Tibial artery (tissue), 4 donors: ENCODE data around the gene CAMK2G.
"Not testable (repeated sequence)": the region's sequence is repeated elsewhere in the genome, so short reads cannot be mapped to it uniquely, and the experiment has no call there.

Source experiments
- DNase-seq, 2 donors: peaks; one replicate each; pipeline ENCODE4 v3.0.0-alpha.2; 2019
- H3K27ac ChIP-seq, 2 donors: fragments of 200-600 bp; sonication (generic) in 1 of 2; 1 replicate in 1 of 2; 2 replicates in 1 of 2; pipeline ENCODE4 v1.5.1; 2018 to 2019; ENCODE audit warnings: mild to moderate bottlenecking in 1 of 2
- H3K27me3 ChIP-seq, 2 donors: fragments of 200-600 bp; sonication (generic) in 1 of 2; one replicate each; pipeline versions ENCODE4 v1.5.1 to v1.6.0; 2016 to 2019
- H3K36me3 ChIP-seq, 3 donors: fragments of 200-600 bp; sonication (generic) in 2 of 3; one replicate each; pipeline ENCODE4 v1.5.1; 2016 to 2019; ENCODE audit warnings: mild to moderate bottlenecking in 2 of 3
- H3K4me1 ChIP-seq, 4 donors: fragments of 200-600 bp; sonication (generic) in 2 of 4; 1 replicate in 3 of 4; 2 replicates in 1 of 4; pipeline ENCODE4 v1.5.1; 2016 to 2019
- H3K4me3 ChIP-seq, 2 donors: fragments of 200-600 bp; sonication (generic) in 1 of 2; 1 replicate in 1 of 2; 2 replicates in 1 of 2; pipeline ENCODE4 v1.5.1; 2018 to 2019; ENCODE audit warnings: mild to moderate bottlenecking in 2 of 2
- H3K9me3 ChIP-seq, 3 donors: fragments of 200-600 bp; sonication (generic) in 1 of 3; one replicate each; pipeline ENCODE4 v1.5.1; 2016 to 2019
- CTCF ChIP-seq, 2 experiments: fragments of 200-600 bp in 1 of 2; fragments of 450-650 bp in 1 of 2; IDR thresholded peaks; one replicate each; pipeline ENCODE4 v1.5.1; 2017 to 2019; ENCODE audit warnings: antibody characterized with exemption in 2 of 2, mild to moderate bottlenecking in 1 of 2, moderate library complexity in 1 of 2
- intact Hi-C: fragments of 100-400 bp; cut with DNase I; formaldehyde crosslinking; loops from one replicate; pipeline ENCODE4 v1.15.0; 2023; ENCODE audit warnings: low total_unique reads

Gene CAMK2G

GRCh38 chr10:73899423-73899822 is 25.1 kb upstream of the CAMK2G start:
- H3K27me3 ChIP-seq: no peaks in the 10 kb centered on the region
- peaks cover 0 to 16% (median 8%) of the 10 kb centered on the region in 4 donors for H3K4me1 ChIP-seq
- no peak overlapping the region for H3K4me3 ChIP-seq
- no peaks in the 10 kb centered on the region for H3K9me3 ChIP-seq
- DNase-seq: no peak
- intact Hi-C loops: no loop called here
- no peaks in the 10 kb centered on the region for H3K36me3 ChIP-seq
- peak overlapping the region; percentile 18 to 41 for H3K27ac ChIP-seq
- no peak for TF ChIP-seq CTCF (IDR thresholded peaks at IDR 0.05)

GRCh38 chr10:73898730-73899410 is 24.5 kb upstream of the CAMK2G start:
- H3K9me3 ChIP-seq: no peaks in the 10 kb centered on the region
- H3K27me3 ChIP-seq: no peaks in the 10 kb centered on the region
- H3K4me1 ChIP-seq: peaks cover 0 to 19% (median 10%) of the 10 kb centered on the region in 4 donors
- intact Hi-C loops: no loop called here
- no peak for DNase-seq
- peak overlapping the region; percentile 18 to 41 for H3K27ac ChIP-seq
- no peak overlapping the region for H3K4me3 ChIP-seq
- no peak for TF ChIP-seq CTCF (IDR thresholded peaks at IDR 0.05)
- no peaks in the 10 kb centered on the region for H3K36me3 ChIP-seq

- Histone ChIP-seq H3K4me3 (no peak overlapping the region), H3K9me3 (no peaks in the 10 kb centered on the region), H3K27me3 (no peaks in the 10 kb centered on the region), H3K27ac (no peak overlapping the region), H3K36me3 (no peaks in the 10 kb centered on the region), H3K4me1 (peaks cover 0 to 19% (median 10%) of the 10 kb centered on the region in 4 donors)
- TF ChIP-seq CTCF (IDR thresholded peaks at IDR 0.05): no peak
- intact Hi-C loops: no loop called here
- no peak for DNase-seq
These were observed 23.3 kb upstream of the CAMK2G start for GRCh38 chr10:73897693-73898092.

- peaks cover 0 to 20% (median 10%) of the 10 kb centered on the region in 4 donors for H3K4me1 ChIP-seq
- DNase-seq, H3K4me3 ChIP-seq, H3K27me3 ChIP-seq, H3K9me3 ChIP-seq, intact Hi-C loops, H3K36me3 ChIP-seq, H3K27ac ChIP-seq: not testable (repeated sequence)
These were observed 21.0 kb upstream of the CAMK2G start for GRCh38 chr10:73895381-73895780.

- no peaks in the 10 kb centered on the region for H3K27me3 ChIP-seq
- intact Hi-C loops: no loop called here
- no peaks in the 10 kb centered on the region for H3K9me3 ChIP-seq
- TF ChIP-seq CTCF (IDR thresholded peaks at IDR 0.05): no peak
- no peak overlapping the region for H3K27ac ChIP-seq
- H3K4me1 ChIP-seq: peaks cover 0 to 28% (median 9%) of the 10 kb centered on the region in 4 donors
- no peaks in the 10 kb centered on the region for H3K36me3 ChIP-seq
- H3K4me3 ChIP-seq: no peak overlapping the region
- DNase-seq: no peak
These were observed 20.1 kb upstream of the CAMK2G start for GRCh38 chr10:73894245-73894971.

GRCh38 chr10:73893426-73893825 is 19.1 kb upstream of the CAMK2G start:
- Histone ChIP-seq H3K4me1 (peaks cover 3 to 28% (median 11%) of the 10 kb centered on the region in 4 donors), H3K27ac (no peak overlapping the region), H3K4me3 (no peak overlapping the region), H3K9me3 (no peaks in the 10 kb centered on the region), H3K27me3 (no peaks in the 10 kb centered on the region), H3K36me3 (no peaks in the 10 kb centered on the region)
- TF ChIP-seq CTCF (IDR thresholded peaks at IDR 0.05): no peak
- no peak for DNase-seq
- intact Hi-C loops: no loop called here
